SU-DHL-6 (cell line): ENCODE measurements around the gene STEAP4.

ENCODE experiments used
- EZH2phosphoT487 ChIP-seq: fragments of 200-600 bp; sonication (generic), shearing (Covaris generic); conservative IDR thresholded peaks from 2 replicates; pipeline ENCODE4 v1.6.1; 2018; ENCODE audit warnings: mild to moderate bottlenecking, antibody characterized with exemption, low read length, moderate library complexity, mixed read lengths
- TF ChIP-seq, protein P1 (sequence below): fragments of 200-600 bp; sonication (generic); IDR thresholded peaks from one replicate; pipeline ENCODE4 v1.5.1; 2017; ENCODE audit warnings: antibody characterized with exemption, mild to moderate bottlenecking, low read length, moderate library complexity; ENCODE audit not compliant: insufficient read depth, poor library complexity, severe bottlenecking

- no peak for TF ChIP-seq EZH2phosphoT487
- TF ChIP-seq, protein P1, sequence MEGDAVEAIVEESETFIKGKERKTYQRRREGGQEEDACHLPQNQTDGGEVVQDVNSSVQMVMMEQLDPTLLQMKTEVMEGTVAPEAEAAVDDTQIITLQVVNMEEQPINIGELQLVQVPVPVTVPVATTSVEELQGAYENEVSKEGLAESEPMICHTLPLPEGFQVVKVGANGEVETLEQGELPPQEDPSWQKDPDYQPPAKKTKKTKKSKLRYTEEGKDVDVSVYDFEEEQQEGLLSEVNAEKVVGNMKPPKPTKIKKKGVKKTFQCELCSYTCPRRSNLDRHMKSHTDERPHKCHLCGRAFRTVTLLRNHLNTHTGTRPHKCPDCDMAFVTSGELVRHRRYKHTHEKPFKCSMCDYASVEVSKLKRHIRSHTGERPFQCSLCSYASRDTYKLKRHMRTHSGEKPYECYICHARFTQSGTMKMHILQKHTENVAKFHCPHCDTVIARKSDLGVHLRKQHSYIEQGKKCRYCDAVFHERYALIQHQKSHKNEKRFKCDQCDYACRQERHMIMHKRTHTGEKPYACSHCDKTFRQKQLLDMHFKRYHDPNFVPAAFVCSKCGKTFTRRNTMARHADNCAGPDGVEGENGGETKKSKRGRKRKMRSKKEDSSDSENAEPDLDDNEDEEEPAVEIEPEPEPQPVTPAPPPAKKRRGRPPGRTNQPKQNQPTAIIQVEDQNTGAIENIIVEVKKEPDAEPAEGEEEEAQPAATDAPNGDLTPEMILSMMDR: no peak
These were observed 11.5 kb upstream of the STEAP4 start for GRCh38 chr7:88318196-88318595.
